Measurements from ENCODE around the gene ZNF804B. TPM values are rescaled to one million over a fixed set of nuclear protein-coding genes. Genes with fewer than 3 reads are reported as not detected.

ZNF804B gene
- total and polyA plus RNA-seq, 2 donors from 2014 or later, result 0.19 TPM; not detected in 1

GRCh38 chr7:89316584-89317251 lies 557.2 kb downstream of the ZNF804B start:
- Histone ChIP-seq H3K4me3 (ENCODE audit: low read length in 3 of 3) (no peak overlapping the region), H3K9me3 (ENCODE audit: control insufficient read depth in 2 of 3, insufficient read depth in 1 of 3, low read length in 3 of 3) (no peaks in the 10 kb centered on the region), H3K9ac (ENCODE audit: low read length in 3 of 3) (no peak overlapping the region), H3K27ac (ENCODE audit: low read depth in 2 of 2, low read length in 2 of 2) (no peak overlapping the region), H3K27me3 (ENCODE audit: control insufficient read depth, insufficient read depth, low read length) (no peaks in the 10 kb centered on the region), H3K4me1 (ENCODE audit: control insufficient read depth in 2 of 3, insufficient read depth in 2 of 3, low read depth in 1 of 3, low read length in 3 of 3) (no peaks in the 10 kb centered on the region), H3K36me3 (ENCODE audit: control insufficient read depth in 2 of 3, insufficient read depth in 3 of 3, low read length in 3 of 3) (no peaks in the 10 kb centered on the region)
- FAIRE-seq (no peak), DNase-seq (no peak)
- no peak for TF ChIP-seq CTCF (IDR thresholded peaks at IDR 0.05; ENCODE audit: borderline replicate concordance, extremely low read depth, insufficient read depth)
- intact Hi-C loops (cut with DNase I), result no loop called here

- intact Hi-C loops (cut with DNase I), result no loop called here
- no peaks in the 10 kb centered on the region for H3K4me1 ChIP-seq (ENCODE audit: control insufficient read depth in 2 of 3, insufficient read depth in 2 of 3, low read depth in 1 of 3, low read length in 3 of 3)
- no peak for FAIRE-seq
- H3K4me3 ChIP-seq (ENCODE audit: low read length in 3 of 3), result no peak overlapping the region
- H3K9ac ChIP-seq (ENCODE audit: low read length in 3 of 3), result no peak overlapping the region
- H3K36me3 ChIP-seq (ENCODE audit: control insufficient read depth in 2 of 3, insufficient read depth in 3 of 3, low read length in 3 of 3), result no peaks in the 10 kb centered on the region
- no peaks in the 10 kb centered on the region for H3K27me3 ChIP-seq (ENCODE audit: control insufficient read depth, insufficient read depth, low read length)
- TF ChIP-seq CTCF (IDR thresholded peaks at IDR 0.05; ENCODE audit: borderline replicate concordance, extremely low read depth, insufficient read depth), result no peak
- no peak for DNase-seq
- no peaks in the 10 kb centered on the region for H3K9me3 ChIP-seq (ENCODE audit: control insufficient read depth in 2 of 3, insufficient read depth in 1 of 3, low read length in 3 of 3)
- no peak overlapping the region for H3K27ac ChIP-seq (ENCODE audit: low read depth in 2 of 2, low read length in 2 of 2)
Observed at GRCh38 chr7:89332026-89332425, 572.5 kb downstream of the ZNF804B start.

GRCh38 chr7:89334797-89335196 lies 575.3 kb downstream of the ZNF804B start:
- intact Hi-C loops (cut with DNase I), result no loop called here
- FAIRE-seq, result no peak
- H3K27ac ChIP-seq (ENCODE audit: low read depth in 2 of 2, low read length in 2 of 2), result no peak overlapping the region
- H3K36me3 ChIP-seq (ENCODE audit: control insufficient read depth in 2 of 3, insufficient read depth in 3 of 3, low read length in 3 of 3), result no peaks in the 10 kb centered on the region
- DNase-seq, result no peak
- H3K27me3 ChIP-seq (ENCODE audit: control insufficient read depth, insufficient read depth, low read length), result no peaks in the 10 kb centered on the region
- TF ChIP-seq CTCF (IDR thresholded peaks at IDR 0.05; ENCODE audit: borderline replicate concordance, extremely low read depth, insufficient read depth), result peak; percentile 24
- no peaks in the 10 kb centered on the region for H3K9me3 ChIP-seq (ENCODE audit: control insufficient read depth in 2 of 3, insufficient read depth in 1 of 3, low read length in 3 of 3)
- no peak overlapping the region for H3K9ac ChIP-seq (ENCODE audit: low read length in 3 of 3)
- no peak overlapping the region for H3K4me3 ChIP-seq (ENCODE audit: low read length in 3 of 3)
- H3K4me1 ChIP-seq (ENCODE audit: control insufficient read depth in 2 of 3, insufficient read depth in 2 of 3, low read depth in 1 of 3, low read length in 3 of 3), result no peaks in the 10 kb centered on the region

- no peaks in the 10 kb centered on the region for H3K9me3 ChIP-seq (ENCODE audit: control insufficient read depth in 2 of 3, insufficient read depth in 1 of 3, low read length in 3 of 3)
- FAIRE-seq, result no peak
Observed at GRCh38 chr7:89335490-89335889, 576.0 kb downstream of the ZNF804B start.

More at GRCh38 chr7:89335490-89335889, 576.0 kb downstream of the ZNF804B start:
- Histone ChIP-seq H3K36me3 (ENCODE audit: control insufficient read depth in 2 of 3, insufficient read depth in 3 of 3, low read length in 3 of 3) (no peaks in the 10 kb centered on the region), H3K27ac (ENCODE audit: low read depth in 2 of 2, low read length in 2 of 2) (no peak overlapping the region), H3K4me3 (ENCODE audit: low read length in 3 of 3) (no peak overlapping the region), H3K27me3 (ENCODE audit: control insufficient read depth, insufficient read depth, low read length) (no peaks in the 10 kb centered on the region), H3K4me1 (ENCODE audit: control insufficient read depth in 2 of 3, insufficient read depth in 2 of 3, low read depth in 1 of 3, low read length in 3 of 3) (no peaks in the 10 kb centered on the region), H3K9ac (ENCODE audit: low read length in 3 of 3) (no peak overlapping the region)
- intact Hi-C loops (cut with DNase I), result no loop called here
- peak in 2 of 5 donors; percentile 19 to 34 for DNase-seq
- no peak for TF ChIP-seq CTCF (IDR thresholded peaks at IDR 0.05; ENCODE audit: borderline replicate concordance, extremely low read depth, insufficient read depth)
